Glomerular endothelial cell (primary cell): ENCODE results near the gene HEXIM1. TPM values are rescaled to one million over a fixed set of nuclear protein-coding genes. Genes with fewer than 3 reads are reported as not detected.
A peak's percentile ranks its signal among the peaks of the same experiment; 100 is the strongest.

Source experiments
- DNase-seq: peaks from one replicate; pipeline ENCODE4 v3.0.0-alpha.2; 2011; ENCODE audit warnings: low read depth, low spot score; ENCODE audit errors: extremely low read depth
- total RNA-seq: library from RNA; depleted of rRNA; stranded (reverse); fragments of >200 nt; gene quantifications from 2 replicates; pipeline ENCODE4 v1.2.3, GENCODE V29; 2015

The HEXIM1 gene
- total RNA-seq = 16.2 and 16.7 TPM in 2 replicates

- DNase-seq = peak; percentile 96
Measured at GRCh38 chr17:45148183-45149036, at the start of gene HEXIM1. Gene HEXIM1 (plus strand): TSS chr17:45148475. CDS start chr17:45149191, 716 bp downstream.

- no peak for DNase-seq
Measured at GRCh38 chr17:45098869-45099616, 49.2 kb upstream of the HEXIM1 start.

GRCh38 chr17:45101546-45101882 is 46.8 kb upstream of the HEXIM1 start:
- DNase-seq = no peak

GRCh38 chr17:45101883-45102811 is 46.1 kb upstream of the HEXIM1 start:
- no peak for DNase-seq

- DNase-seq = no peak
Measured at GRCh38 chr17:45102856-45103255, 45.4 kb upstream of the HEXIM1 start.

GRCh38 chr17:45103269-45103795 is 44.9 kb upstream of the HEXIM1 start:
- no peak for DNase-seq

- no peak for DNase-seq
Measured at GRCh38 chr17:45104029-45104428, 44.2 kb upstream of the HEXIM1 start.

- no peak for DNase-seq
Measured at GRCh38 chr17:45104497-45104896, 43.8 kb upstream of the HEXIM1 start.

GRCh38 chr17:45104907-45105624 is 43.2 kb upstream of the HEXIM1 start:
- DNase-seq = no peak

- DNase-seq = no peak
Measured at GRCh38 chr17:45106096-45106495, 42.2 kb upstream of the HEXIM1 start.

- no peak for DNase-seq
Measured at GRCh38 chr17:45106582-45106981, 41.7 kb upstream of the HEXIM1 start.

- no peak for DNase-seq
Measured at GRCh38 chr17:45107293-45108010, 40.8 kb upstream of the HEXIM1 start.

- DNase-seq = no peak
Measured at GRCh38 chr17:45108051-45108450, 40.2 kb upstream of the HEXIM1 start.

- no peak for DNase-seq
Measured at GRCh38 chr17:45108595-45109521, 39.4 kb upstream of the HEXIM1 start.

GRCh38 chr17:45110676-45111611 is 37.3 kb upstream of the HEXIM1 start:
- no peak for DNase-seq

GRCh38 chr17:45111850-45112249 is 36.4 kb upstream of the HEXIM1 start:
- DNase-seq = no peak
